Keratinocyte (primary cell): ENCODE data around the gene C16orf54. TPM values are rescaled to one million over a fixed set of nuclear protein-coding genes. Genes with fewer than 3 reads are reported as not detected.
"Not testable (repeated sequence)": the region's sequence is repeated elsewhere in the genome, so short reads cannot be mapped to it uniquely, and the experiment has no call there.

Source experiments
- DNase-seq: peaks from one replicate; pipeline ENCODE4 v3.0.0-alpha.2; 2011; ENCODE audit warnings: low read depth, missing footprints, low spot score
- FAIRE-seq: peaks from 2 replicates; lab custom pipeline; 2011; peaks lifted over from hg19 to GRCh38; lab: Jason Lieb, UNC
- H2AFZ ChIP-seq: 2 replicates; pipeline ENCODE4 v1.6.0; 2012; ENCODE audit warnings: low read length, control low read depth, inconsistent platforms; ENCODE audit not compliant: control insufficient read depth
- H3K27ac ChIP-seq: 2 replicates; pipeline ENCODE4 v1.5.1; 2011; ENCODE audit warnings: low read length; ENCODE audit not compliant: control insufficient read depth, insufficient read depth
- H3K27me3 ChIP-seq: 3 replicates; pipeline ENCODE4 v1.6.0; 2011; ENCODE audit warnings: low read length; ENCODE audit not compliant: control insufficient read depth, insufficient read depth; ENCODE audit errors: extremely low read depth
- H3K36me3 ChIP-seq, 2 experiments: 2 replicates in 1 of 2; 3 replicates in 1 of 2; pipeline ENCODE4 v1.5.1; 2011; ENCODE audit warnings: low read length in 2 of 2, mild to moderate bottlenecking in 1 of 2; ENCODE audit not compliant: control insufficient read depth in 2 of 2, insufficient read depth in 2 of 2; ENCODE audit errors: extremely low read depth in 1 of 2
- H3K4me1 ChIP-seq: 3 replicates; pipeline ENCODE4 v1.5.1; 2011; ENCODE audit warnings: low read length; ENCODE audit not compliant: control insufficient read depth, insufficient read depth; ENCODE audit errors: extremely low read depth
- H3K4me2 ChIP-seq: 3 replicates; pipeline ENCODE4 v1.6.0; 2011; ENCODE audit warnings: low read depth, low read length; ENCODE audit not compliant: control insufficient read depth, insufficient read depth; ENCODE audit errors: extremely low read depth
- H3K4me3 ChIP-seq, 3 experiments: fragments of 200-600 bp in 1 of 3; sonication (generic) in 1 of 3; 2 replicates in 2 of 3; 3 replicates in 1 of 3; pipeline ENCODE4 v1.5.1; 2011 to 2016; ENCODE audit warnings: low read length in 3 of 3, mild to moderate bottlenecking in 3 of 3, control low read depth in 2 of 3, inconsistent platforms in 1 of 3, low read depth in 1 of 3, mixed read lengths in 1 of 3, mixed run types in 1 of 3, moderate library complexity in 1 of 3; ENCODE audit not compliant: control insufficient read depth in 2 of 3, insufficient read depth in 2 of 3; ENCODE audit errors: extremely low read depth in 1 of 3
- H3K79me2 ChIP-seq: 2 replicates; pipeline ENCODE4 v1.6.0; 2012; ENCODE audit warnings: low read length; ENCODE audit not compliant: control insufficient read depth, insufficient read depth
- H3K9ac ChIP-seq: 3 replicates; pipeline ENCODE4 v1.6.0; 2011; ENCODE audit warnings: low read length; ENCODE audit not compliant: control insufficient read depth, insufficient read depth; ENCODE audit errors: extremely low read depth
- H3K9me1 ChIP-seq: 3 replicates; pipeline ENCODE4 v1.6.0; 2011; ENCODE audit warnings: low read length; ENCODE audit not compliant: control insufficient read depth, insufficient read depth; ENCODE audit errors: extremely low read depth
- H3K9me3 ChIP-seq: 2 replicates; pipeline ENCODE4 v1.5.1; 2012; ENCODE audit warnings: low read depth, low read length; ENCODE audit not compliant: control insufficient read depth
- H4K20me1 ChIP-seq: 3 replicates; pipeline ENCODE4 v1.6.0; 2011; ENCODE audit warnings: low read length; ENCODE audit not compliant: control insufficient read depth, insufficient read depth; ENCODE audit errors: extremely low read depth
- EZH2 ChIP-seq: IDR thresholded peaks from one replicate; pipeline ENCODE4 v1.6.1; 2012; ENCODE audit warnings: inconsistent platforms, mild to moderate bottlenecking, low read length, moderate library complexity
- dilution Hi-C: fragments of 300-500 bp; cut with MboI; formaldehyde crosslinking; loops from one replicate; pipeline ENCODE4 v1.7.0; 2020; ENCODE audit warnings: low sequenced_read_pairs; ENCODE audit not compliant: extremely low pct_ligation_motif_present
- polyA plus RNA-seq, 5 experiments: library from polyadenylated mRNA; depleted of rRNA in 3 of 5; stranded (reverse) in 3 of 5; stranded (forward) in 1 of 5; unstranded in 1 of 5; fragments of >200 nt; gene quantifications; 1 replicate in 1 of 5; 2 replicates in 3 of 5; 3 replicates in 1 of 5; pipeline versions ENCODE4 v1.2.1 to v1.2.3, GENCODE V29; 2011 to 2012; ENCODE audit warnings: missing spikeins in 2 of 5, low read depth in 1 of 5, low replicate concordance in 1 of 5
- TF ChIP-seq, protein P1 (sequence below), 3 experiments: IDR thresholded peaks in 1 of 3; conservative IDR thresholded peaks in 1 of 3; optimal IDR thresholded peaks in 1 of 3; 2 replicates in 2 of 3; 3 replicates in 1 of 3; pipeline versions ENCODE3 to v1.5.1; 2011; ENCODE audit warnings: low read length in 3 of 3, mild to moderate bottlenecking in 3 of 3, moderate library complexity in 2 of 3, control low read depth in 1 of 3, inconsistent platforms in 1 of 3; ENCODE audit not compliant: insufficient read depth in 2 of 3; ENCODE audit errors: extremely low read depth in 1 of 3

C16orf54 gene
- polyA plus RNA-seq, 1 donor (not counting 4 experiments of a cell fraction or from before 2014, with no cell fraction given): not detected

DNA sequence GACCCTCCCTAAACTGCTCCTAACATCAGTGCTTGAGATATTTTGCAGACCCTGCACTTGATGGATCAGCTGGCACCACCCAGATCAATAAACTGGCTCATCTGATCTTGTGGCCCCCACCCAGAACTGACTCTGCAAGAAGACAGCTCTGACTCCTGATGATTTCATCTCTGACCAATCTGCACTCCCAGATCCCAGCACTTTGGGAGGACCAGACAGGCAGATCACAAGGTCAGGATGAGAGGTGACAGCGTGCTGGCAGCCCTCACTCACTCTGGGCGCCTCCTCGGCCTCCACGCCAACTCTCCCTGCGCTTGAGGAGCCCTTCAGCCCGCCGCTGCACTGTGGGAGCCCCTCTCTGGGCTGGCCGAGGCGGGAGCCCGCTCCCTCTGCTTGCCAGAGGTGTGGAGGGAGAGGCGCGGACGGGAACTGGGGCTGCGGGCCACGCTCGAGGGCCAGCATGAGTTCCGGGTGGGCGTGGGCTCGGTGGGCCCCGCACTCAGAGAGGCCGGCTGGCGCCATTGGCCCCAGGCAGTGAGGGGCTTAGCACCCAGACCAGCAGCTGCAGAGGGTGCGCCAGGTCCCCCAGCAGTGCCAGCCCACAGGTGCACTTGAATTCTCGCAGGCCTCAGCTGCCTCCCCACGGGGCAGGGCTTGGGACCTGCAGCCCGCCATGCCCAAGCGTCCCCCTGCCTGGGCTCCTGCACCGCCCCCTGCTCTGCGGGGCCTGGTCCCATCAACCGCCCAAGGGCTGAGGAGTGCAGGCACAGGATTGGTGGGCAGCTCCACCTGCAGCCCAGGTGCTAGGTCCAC, 2.4 kb upstream of the C16orf54 start:
- FAIRE-seq (no peak), DNase-seq (no peak)
- H3K4me1 ChIP-seq: no peaks in the 10 kb centered on the region
- H3K36me3 ChIP-seq: no peaks in the 10 kb centered on the region
- TF ChIP-seq, protein P1, sequence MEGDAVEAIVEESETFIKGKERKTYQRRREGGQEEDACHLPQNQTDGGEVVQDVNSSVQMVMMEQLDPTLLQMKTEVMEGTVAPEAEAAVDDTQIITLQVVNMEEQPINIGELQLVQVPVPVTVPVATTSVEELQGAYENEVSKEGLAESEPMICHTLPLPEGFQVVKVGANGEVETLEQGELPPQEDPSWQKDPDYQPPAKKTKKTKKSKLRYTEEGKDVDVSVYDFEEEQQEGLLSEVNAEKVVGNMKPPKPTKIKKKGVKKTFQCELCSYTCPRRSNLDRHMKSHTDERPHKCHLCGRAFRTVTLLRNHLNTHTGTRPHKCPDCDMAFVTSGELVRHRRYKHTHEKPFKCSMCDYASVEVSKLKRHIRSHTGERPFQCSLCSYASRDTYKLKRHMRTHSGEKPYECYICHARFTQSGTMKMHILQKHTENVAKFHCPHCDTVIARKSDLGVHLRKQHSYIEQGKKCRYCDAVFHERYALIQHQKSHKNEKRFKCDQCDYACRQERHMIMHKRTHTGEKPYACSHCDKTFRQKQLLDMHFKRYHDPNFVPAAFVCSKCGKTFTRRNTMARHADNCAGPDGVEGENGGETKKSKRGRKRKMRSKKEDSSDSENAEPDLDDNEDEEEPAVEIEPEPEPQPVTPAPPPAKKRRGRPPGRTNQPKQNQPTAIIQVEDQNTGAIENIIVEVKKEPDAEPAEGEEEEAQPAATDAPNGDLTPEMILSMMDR (optimal IDR thresholded peaks at IDR 0.05 in 1 of 3, IDR thresholded peaks at IDR 0.05 in 1 of 3, conservative IDR thresholded peaks at IDR 0.05 in 1 of 3; ENCODE audit: extremely low read depth in 1 of 3, insufficient read depth in 2 of 3, low read length in 3 of 3): no peak
- TF ChIP-seq EZH2: no peak
- no peaks in the 10 kb centered on the region for H3K79me2 ChIP-seq
- H3K27me3 ChIP-seq: no peaks in the 10 kb centered on the region
- no peak overlapping the region for H3K9ac ChIP-seq
- H3K4me3 ChIP-seq: no peak overlapping the region
- no peak overlapping the region for H3K27ac ChIP-seq
- no peak overlapping the region for H3K4me2 ChIP-seq
- no peaks in the 10 kb centered on the region for H3K9me1 ChIP-seq
- H4K20me1 ChIP-seq: no peaks in the 10 kb centered on the region
- H2AFZ ChIP-seq: no peak overlapping the region
- H3K9me3 ChIP-seq: no peaks in the 10 kb centered on the region
- dilution Hi-C loops: no loop called here

- dilution Hi-C loops, H3K9me1 ChIP-seq, H3K79me2 ChIP-seq, H3K9me3 ChIP-seq, H3K27ac ChIP-seq, H3K36me3 ChIP-seq, H3K9ac ChIP-seq, H2AFZ ChIP-seq, H4K20me1 ChIP-seq, FAIRE-seq, H3K4me2 ChIP-seq, H3K4me3 ChIP-seq, H3K27me3 ChIP-seq, DNase-seq, H3K4me1 ChIP-seq: not testable (repeated sequence)
Observed at GRCh38 chr16:29746518-29746917, 728 bp upstream of the C16orf54 start.
